Breast epithelium (tissue), 4 donors: Measurements from ENCODE around the gene C20orf141. TPM values are rescaled to one million over a fixed set of nuclear protein-coding genes. Genes with fewer than 3 reads are reported as not detected.

Experiments used
- DNase-seq, 2 donors: peaks; one replicate each; pipeline ENCODE4 v3.0.0-alpha.2; 2019; ENCODE audit warnings: low spot score in 2 of 2
- H3K27ac ChIP-seq, 2 donors: fragments of 200-600 bp; sonication (generic) in 1 of 2; one replicate each; pipeline ENCODE4 v1.5.1; 2016 to 2019; ENCODE audit warnings: mild to moderate bottlenecking in 1 of 2
- H3K27me3 ChIP-seq, 2 donors: fragments of 200-600 bp; sonication (generic) in 1 of 2; one replicate each; pipeline versions ENCODE4 v1.5.1 to v1.6.0; 2017 to 2019; ENCODE audit warnings: control low read depth in 1 of 2, mild to moderate bottlenecking in 1 of 2
- H3K36me3 ChIP-seq: fragments of 200-600 bp; one replicate; pipeline ENCODE4 v1.5.1; 2019
- H3K4me1 ChIP-seq, 2 donors: fragments of 200-600 bp; sonication (generic); one replicate each; pipeline ENCODE4 v1.5.1; 2016 to 2019; ENCODE audit warnings: control low read depth in 1 of 2
- H3K4me3 ChIP-seq, 3 donors: fragments of 200-600 bp; sonication (generic); 1 replicate in 2 of 3; 2 replicates in 1 of 3; pipeline ENCODE4 v1.5.1; 2016 to 2019; ENCODE audit warnings: mild to moderate bottlenecking in 3 of 3, moderate library complexity in 2 of 3
- H3K9me3 ChIP-seq, 2 donors: fragments of 200-600 bp; sonication (generic) in 1 of 2; one replicate each; pipeline ENCODE4 v1.5.1; 2016 to 2019; ENCODE audit warnings: control low read depth in 1 of 2
- POLR2A ChIP-seq: fragments of 450-650 bp; IDR thresholded peaks from one replicate; pipeline ENCODE4 v1.6.1; 2016; ENCODE audit warnings: antibody characterized with exemption, mild to moderate bottlenecking, moderate library complexity
- POLR2AphosphoS5 ChIP-seq, 3 donors: sonication (generic); formaldehyde crosslinking; IDR thresholded peaks; one replicate each; pipeline ENCODE4 v1.6.1; 2017; ENCODE audit warnings: antibody characterized with exemption in 3 of 3
- intact Hi-C: fragments of 100-400 bp; cut with DNase I; formaldehyde crosslinking; loops from one replicate; pipeline ENCODE4 v1.15.1; 2023; ENCODE audit warnings: low total_unique reads
- total RNA-seq, 3 donors: library from RNA; depleted of rRNA; stranded (reverse); fragments of >200 nt; gene quantifications; one replicate each; pipeline ENCODE4 v1.1.0, GENCODE V29; 2016
- TF ChIP-seq, protein P1 (sequence below), 3 donors: fragments of 450-650 bp; IDR thresholded peaks; one replicate each; pipeline ENCODE4 v1.5.1; 2016 to 2017; ENCODE audit warnings: antibody characterized with exemption in 3 of 3, mild to moderate bottlenecking in 3 of 3, moderate library complexity in 3 of 3

The C20orf141 gene
- total RNA-seq, 3 donors from 2014 or later = not detected

DNA sequence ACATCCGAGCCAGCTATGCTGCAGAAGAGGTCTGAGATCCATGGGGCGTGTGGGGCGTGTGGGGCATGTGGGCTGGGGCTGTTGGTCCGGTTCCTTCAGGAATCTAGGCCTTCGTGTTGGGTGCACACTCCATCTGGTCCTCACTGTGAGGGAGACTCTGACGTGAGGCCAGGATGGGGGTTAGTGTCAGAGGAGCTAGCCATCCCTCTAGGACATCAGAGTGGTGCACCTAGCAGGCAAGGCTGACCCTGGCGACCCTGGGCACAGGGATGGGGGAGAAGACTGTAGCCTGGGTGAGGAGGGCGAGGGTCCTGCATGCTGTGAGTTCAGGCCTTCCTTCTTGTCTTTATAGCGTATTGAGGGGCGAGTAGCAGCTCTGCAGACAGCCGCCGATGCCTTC, 49.8 kb downstream of the C20orf141 start:
- Histone ChIP-seq H3K36me3 (no peaks in the 10 kb centered on the region), H3K27me3 (no peaks in the 10 kb centered on the region), H3K9me3 (no peaks in the 10 kb centered on the region), H3K4me1 (no peaks in the 10 kb centered on the region), H3K4me3 (no peak overlapping the region), H3K27ac (no peak overlapping the region)
- intact Hi-C loops = no loop called here
- TF ChIP-seq, protein P1, sequence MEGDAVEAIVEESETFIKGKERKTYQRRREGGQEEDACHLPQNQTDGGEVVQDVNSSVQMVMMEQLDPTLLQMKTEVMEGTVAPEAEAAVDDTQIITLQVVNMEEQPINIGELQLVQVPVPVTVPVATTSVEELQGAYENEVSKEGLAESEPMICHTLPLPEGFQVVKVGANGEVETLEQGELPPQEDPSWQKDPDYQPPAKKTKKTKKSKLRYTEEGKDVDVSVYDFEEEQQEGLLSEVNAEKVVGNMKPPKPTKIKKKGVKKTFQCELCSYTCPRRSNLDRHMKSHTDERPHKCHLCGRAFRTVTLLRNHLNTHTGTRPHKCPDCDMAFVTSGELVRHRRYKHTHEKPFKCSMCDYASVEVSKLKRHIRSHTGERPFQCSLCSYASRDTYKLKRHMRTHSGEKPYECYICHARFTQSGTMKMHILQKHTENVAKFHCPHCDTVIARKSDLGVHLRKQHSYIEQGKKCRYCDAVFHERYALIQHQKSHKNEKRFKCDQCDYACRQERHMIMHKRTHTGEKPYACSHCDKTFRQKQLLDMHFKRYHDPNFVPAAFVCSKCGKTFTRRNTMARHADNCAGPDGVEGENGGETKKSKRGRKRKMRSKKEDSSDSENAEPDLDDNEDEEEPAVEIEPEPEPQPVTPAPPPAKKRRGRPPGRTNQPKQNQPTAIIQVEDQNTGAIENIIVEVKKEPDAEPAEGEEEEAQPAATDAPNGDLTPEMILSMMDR (IDR thresholded peaks at IDR 0.05) = no peak
- no peak for TF ChIP-seq POLR2A
- TF ChIP-seq POLR2AphosphoS5 (IDR thresholded peaks at IDR 0.05) = no peak
- no peak for DNase-seq

GRCh38 chr20:2865101-2865500, 50.3 kb downstream of the C20orf141 start:
- no peak for DNase-seq
- Histone ChIP-seq H3K9me3 (no peaks in the 10 kb centered on the region), H3K27ac (no peak overlapping the region), H3K36me3 (no peaks in the 10 kb centered on the region), H3K4me3 (no peak overlapping the region), H3K27me3 (no peaks in the 10 kb centered on the region), H3K4me1 (no peaks in the 10 kb centered on the region)
- intact Hi-C loops = no loop called here
- TF ChIP-seq POLR2AphosphoS5 (IDR thresholded peaks at IDR 0.05) (no peak), POLR2A (no peak)
- TF ChIP-seq, protein P1 (IDR thresholded peaks at IDR 0.05) = no peak

Other genes with a start within 250 kb of the C20orf141 start
- gene NOP56, start 162.4 kb upstream of the C20orf141 start, total RNA-seq = 100 to 1,000 TPM in 1 of 3 donors, 10 to 100 TPM in 2; 77.1 to 137 (median 94.8) TPM
- 100 to 1,000 TPM; 114 to 119 (median 115) TPM for gene IDH3B, start 150.8 kb upstream of the C20orf141 start, total RNA-seq
- 10 to 100 TPM in 2 of 3 donors, 1 to 10 TPM in 1; 1.6 to 22.0 (median 22.0) TPM for gene EBF4, start 122.2 kb upstream of the C20orf141 start, total RNA-seq
- 10 to 100 TPM; 23.1 to 45.4 (median 28.5) TPM for gene CPXM1, start 14.4 kb upstream of the C20orf141 start, total RNA-seq
- gene TMEM239, start 1.4 kb downstream of the C20orf141 start, total RNA-seq = under 1 TPM in 1 of 3 donors, not detected in 2; under 0.01 TPM
- gene PCED1A, start 25.7 kb downstream of the C20orf141 start, total RNA-seq = 10 to 100 TPM; 23.4 to 38.0 (median 36.6) TPM
- gene VPS16, start 25.8 kb downstream of the C20orf141 start, total RNA-seq = 10 to 100 TPM; 25.3 to 34.7 (median 33.8) TPM
- 100 to 1,000 TPM in 1 of 3 donors, 10 to 100 TPM in 2; 89.1 to 102 (median 96.0) TPM for gene PTPRA, start 58.5 kb downstream of the C20orf141 start, total RNA-seq
- not detected for gene GNRH2, start 228.6 kb downstream of the C20orf141 start, total RNA-seq
- gene MRPS26, start 231.1 kb downstream of the C20orf141 start, total RNA-seq = 10 to 100 TPM; 34.4 to 50.8 (median 44.9) TPM